K562 (cell line): Measurements from ENCODE around the gene PSMD13. TPM values are rescaled to one million over a fixed set of nuclear protein-coding genes. Genes with fewer than 3 reads are reported as not detected.

Experiments used
- CEBPB ChIP-seq: fragments of 450-650 bp; IDR thresholded peaks from 2 replicates; pipeline ENCODE4 v1.6.1; 2016; ENCODE audit warnings: missing genetic modification characterization, missing compliant biosample characterization
- CTBP1 ChIP-seq: fragments of 450-650 bp; IDR thresholded peaks from 2 replicates; pipeline ENCODE4 v1.6.1; 2016; ENCODE audit warnings: borderline replicate concordance
- DEAF1 ChIP-seq: fragments of 450-650 bp; formaldehyde crosslinking; IDR thresholded peaks from 2 replicates; pipeline ENCODE4 v1.4.0; 2020; ENCODE audit warnings: mild to moderate bottlenecking, moderate library complexity
- DIDO1 ChIP-seq: fragments of 450-650 bp; IDR thresholded peaks from 2 replicates; pipeline ENCODE4 v1.6.1; 2016; ENCODE audit warnings: low read depth, missing biosample characterization, missing genetic modification characterization
- DMBX1 ChIP-seq: fragments of 250-450 bp; sonication (Bioruptor Pico); IDR thresholded peaks from 2 replicates; pipeline ENCODE4 v1.8.0; 2022; ENCODE audit warnings: inconsistent platforms, mild to moderate bottlenecking, moderate library complexity, borderline replicate concordance
- ETV5 ChIP-seq: sonication (generic); formaldehyde crosslinking; IDR thresholded peaks from 2 replicates; pipeline ENCODE4 v1.4.0; 2020; ENCODE audit warnings: low read depth, mild to moderate bottlenecking, missing genetic modification reagents
- GATAD2A ChIP-seq: fragments of 450-650 bp; IDR thresholded peaks from 2 replicates; pipeline ENCODE4 v1.6.1; 2017
- HES1 ChIP-seq: fragments of 450-650 bp; IDR thresholded peaks from 2 replicates; pipeline ENCODE4 v1.6.1; 2016; ENCODE audit warnings: low read depth, mild to moderate bottlenecking, moderate library complexity
- HMGN3 ChIP-seq: IDR thresholded peaks from 2 replicates; pipeline ENCODE4 v1.6.1; 2011; ENCODE audit warnings: borderline replicate concordance, low read depth, mild to moderate bottlenecking, mixed read lengths, low read length; ENCODE audit not compliant: insufficient read length; ENCODE audit errors: extremely low read depth
- HNRNPL ChIP-seq: fragments of 200-400 bp; formaldehyde crosslinking; IDR thresholded peaks from 2 replicates; pipeline ENCODE4 v1.6.1; 2017; ENCODE audit warnings: low read depth, mild to moderate bottlenecking, low read length
- L3MBTL2 ChIP-seq: fragments of 450-650 bp; IDR thresholded peaks from 2 replicates; pipeline ENCODE4 v1.6.1; 2016; ENCODE audit warnings: mild to moderate bottlenecking, moderate library complexity
- MNT ChIP-seq, 2 experiments: fragments of 450-650 bp; conservative IDR thresholded peaks; 2 replicates each; pipeline ENCODE4 v1.6.1; 2017; ENCODE audit warnings: mild to moderate bottlenecking in 2 of 2, moderate library complexity in 2 of 2
- NFRKB ChIP-seq: fragments of 450-650 bp; IDR thresholded peaks from 2 replicates; pipeline ENCODE4 v1.6.1; 2016; ENCODE audit warnings: low read depth
- NKRF ChIP-seq: fragments of 450-650 bp; IDR thresholded peaks from 2 replicates; pipeline ENCODE4 v1.6.1; 2016; ENCODE audit warnings: borderline replicate concordance
- RB1 ChIP-seq: fragments of 450-650 bp; IDR thresholded peaks from 2 replicates; pipeline ENCODE4 v1.6.1; 2017; ENCODE audit warnings: low read depth, mild to moderate bottlenecking
- RNF2 ChIP-seq: sonication (generic); IDR thresholded peaks from 2 replicates; pipeline ENCODE4 v1.6.1; 2016
- SMAD2 ChIP-seq: fragments of 150-350 bp; IDR thresholded peaks from 2 replicates; pipeline ENCODE4 v1.6.1; 2014; ENCODE audit warnings: low read depth, mild to moderate bottlenecking, low read length
- SMARCC2 ChIP-seq: fragments of 450-650 bp; IDR thresholded peaks from 2 replicates; pipeline ENCODE4 v1.6.1; 2017; ENCODE audit warnings: antibody characterized with exemption, moderate library complexity, mild to moderate bottlenecking, low read depth
- TFAP4 ChIP-seq: sonication (generic); formaldehyde crosslinking; IDR thresholded peaks from 2 replicates; pipeline ENCODE4 v1.8.0; 2022; ENCODE audit warnings: missing genetic modification reagents, mild to moderate bottlenecking, moderate library complexity, borderline replicate concordance
- ZNF764 ChIP-seq: fragments of 250-450 bp; sonication (Bioruptor Pico); IDR thresholded peaks from 2 replicates; pipeline ENCODE4 v1.4.0; 2020; ENCODE audit warnings: low read depth, mild to moderate bottlenecking, moderate library complexity
- polyA plus RNA-seq, 8 experiments: library from polyadenylated mRNA; depleted of rRNA in 4 of 8; stranded (reverse) in 5 of 8; unstranded in 3 of 8; fragments of >200 nt; fragmentation: Nextera tagmentation in 2 of 8; fragmentation: Illumina TruSeq in 1 of 8; extraction: Ambion mirVana in 2 of 8; extraction: Trizol in 1 of 8; gene quantifications; 2 replicates each; pipeline versions ENCODE4 v1.2.1 to v1.2.3, GENCODE V29; 2011 to 2014; ENCODE audit warnings: inconsistent platforms in 1 of 8, missing spikeins in 1 of 8
- total RNA-seq, 7 experiments: library from RNA; depleted of rRNA in 6 of 7; stranded (reverse); fragments of >200 nt in 6 of 7; fragmentation: Illumina TruSeq in 2 of 7; extraction: Trizol in 2 of 7; gene quantifications; 2 replicates each; pipeline versions ENCODE4 v1.2.1 to v1.2.3, GENCODE V29; 2011 to 2021; ENCODE audit warnings: low replicate concordance in 1 of 7

The PSMD13 gene
- total and polyA plus RNA-seq, 9 of the 15 experiments (the other 6 are each of a cell fraction or from before 2014, with no cell fraction given), result 185 to 383 (median 267) TPM

GRCh38 chr11:297586-298405 is 61.0 kb downstream of the PSMD13 start (continued):
- TF ChIP-seq HES1 (no peak), ZNF764 (CRISPR knock-in tag) (no peak), MNT (conservative IDR thresholded peaks at IDR 0.05) (peak in 1 of 2 experiments; percentile 78), RNF2 (peak; percentile 21; the same call in 1 of the 2 replicates), DEAF1 (CRISPR knock-in tag) (no peak), RB1 (no peak), NFRKB (no peak), GATAD2A (no peak), NKRF (peak; percentile 23; the same call in 1 of the 2 replicates), SMARCC2 (no peak), L3MBTL2 (peak; percentile 88), CTBP1 (0 out of 2 replicates have a peak, but pooled peaks have one; percentile 30), HMGN3 (peak; percentile 54), SMAD2 (no peak), HNRNPL (no peak), DMBX1 (CRISPR knock-in tag) (no peak), ETV5 (no peak), TFAP4 (CRISPR knock-in tag) (peak; percentile 43; the same call in 1 of the 2 replicates), DIDO1 (tag) (no peak), CEBPB (tag) (no peak)
